Transverse colon (tissue), 4 donors: ENCODE data around the gene LRP1. TPM values are rescaled to one million over a fixed set of nuclear protein-coding genes. Genes with fewer than 3 reads are reported as not detected.

ENCODE experiments used
- DNase-seq: peaks from one replicate; pipeline ENCODE4 v3.0.0-alpha.2; 2019
- H3K27ac ChIP-seq, 4 donors: fragments of 200-600 bp; sonication (generic); 2 replicates each; pipeline ENCODE4 v1.5.1; 2016 to 2018; ENCODE audit warnings: inconsistent platforms in 4 of 4
- H3K27me3 ChIP-seq: fragments of 200-600 bp; sonication (generic); 2 replicates; pipeline ENCODE4 v1.5.1; 2017; ENCODE audit warnings: inconsistent platforms
- H3K36me3 ChIP-seq, 4 donors: fragments of 200-600 bp; sonication (generic); 2 replicates each; pipeline ENCODE4 v1.5.1; 2017 to 2019; ENCODE audit warnings: inconsistent platforms in 4 of 4
- H3K4me1 ChIP-seq, 4 donors: fragments of 200-600 bp; sonication (generic); 2 replicates each; pipeline ENCODE4 v1.5.1; 2017 to 2020; ENCODE audit warnings: inconsistent platforms in 4 of 4
- H3K4me3 ChIP-seq, 4 donors: fragments of 200-600 bp; sonication (generic); 1 replicate in 1 of 4; 2 replicates in 3 of 4; pipeline versions ENCODE4 v1.5.1 to v1.6.1; 2017 to 2019; ENCODE audit warnings: inconsistent platforms in 4 of 4
- H3K9me3 ChIP-seq, 2 donors: fragments of 200-600 bp; sonication (generic); 2 replicates each; pipeline ENCODE4 v1.5.1; 2017 to 2019; ENCODE audit warnings: inconsistent platforms in 2 of 2
- EP300 ChIP-seq: sonication (generic); formaldehyde crosslinking; IDR thresholded peaks from one replicate; pipeline ENCODE4 v1.6.1; 2017; ENCODE audit warnings: antibody characterized with exemption, low read depth
- POLR2A ChIP-seq: fragments of 450-650 bp; IDR thresholded peaks from one replicate; pipeline ENCODE4 v1.6.1; 2016; ENCODE audit warnings: antibody characterized with exemption, mild to moderate bottlenecking, moderate library complexity
- POLR2AphosphoS5 ChIP-seq, 3 donors: sonication (generic); formaldehyde crosslinking; IDR thresholded peaks; one replicate each; pipeline ENCODE4 v1.6.1; 2016; ENCODE audit warnings: antibody characterized with exemption in 3 of 3
- WGBS, 2 donors: methylation state at CpG; one replicate each; pipeline ENCODE4 v1.1.5; 2018; ENCODE audit warnings: low coverage in 1 of 2; 5-methylcytosine and 5-hydroxymethylcytosine counted together
- in situ Hi-C, 4 donors: fragments of 200-750 bp; cut with MboI; loops; one replicate each; pipeline versions ENCODE4 v1.15.0 to v1.15.1; 2017; ENCODE audit warnings: low sequenced_read_pairs in 3 of 4, low pct_ligation_motif_present in 1 of 4, low pct_unique_long_range_greater_than_20kb in 1 of 4
- intact Hi-C: fragments of 100-400 bp; cut with DNase I; formaldehyde crosslinking; loops from one replicate; pipeline ENCODE4 v1.15.1; 2023; ENCODE audit warnings: low total_unique reads
- total RNA-seq, 4 donors: library from RNA; depleted of rRNA; stranded (reverse); fragments of >200 nt; gene quantifications; one replicate each; pipeline ENCODE4 v1.1.0, GENCODE V29; 2016
- TF ChIP-seq, protein P1 (sequence below), 5 experiments: fragments of 200-600 bp in 3 of 5; fragments of 450-650 bp in 2 of 5; sonication (generic) in 3 of 5; IDR thresholded peaks; 1 replicate in 2 of 5; 2 replicates in 3 of 5; pipeline ENCODE4 v1.5.1; 2016 to 2017; ENCODE audit warnings: antibody characterized with exemption in 5 of 5, inconsistent platforms in 3 of 5, mild to moderate bottlenecking in 2 of 5, moderate library complexity in 1 of 5

LRP1 gene
- total RNA-seq, 4 donors from 2014 or later: 94.3 to 248 (median 199) TPM

DNA sequence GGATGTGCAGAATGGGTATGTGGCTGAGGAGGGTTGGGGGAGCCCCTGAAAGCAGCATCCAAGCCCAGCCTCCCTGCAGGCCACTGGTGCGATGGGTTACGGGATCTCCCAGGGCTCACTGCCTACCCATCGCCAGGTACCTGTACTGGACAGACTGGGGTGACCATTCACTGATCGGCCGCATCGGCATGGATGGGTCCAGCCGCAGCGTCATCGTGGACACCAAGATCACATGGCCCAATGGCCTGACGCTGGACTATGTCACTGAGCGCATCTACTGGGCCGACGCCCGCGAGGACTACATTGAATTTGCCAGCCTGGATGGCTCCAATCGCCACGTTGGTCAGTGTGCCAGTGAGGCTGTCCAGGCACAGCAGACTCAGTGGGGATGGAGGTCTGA, 70.0 kb downstream of the LRP1 start:
- intact Hi-C loops: no loop called here
- Histone ChIP-seq H3K9me3 (no peaks in the 10 kb centered on the region), H3K4me3 (no peak overlapping the region), H3K27me3 (no peaks in the 10 kb centered on the region), H3K4me1 (no peaks in the 10 kb centered on the region), H3K36me3 (peaks cover 0 to 65% (median 13%) of the 10 kb centered on the region in 4 donors), H3K27ac (no peak overlapping the region)
- in situ Hi-C loops: loop anchor here in 1 of 4 donors (25.0 kb wide), 1 partner anchor 436 kb away; the partner anchor contains the start of genes HSD17B6 and PRIM1
- WGBS, 2 donors: 90 to 100% methylated on average over 4 to 17 of the region's 17 CpGs
- no peak for TF ChIP-seq POLR2A
- no peak for TF ChIP-seq EP300
- TF ChIP-seq POLR2AphosphoS5 (IDR thresholded peaks at IDR 0.05): no peak
- TF ChIP-seq, protein P1, sequence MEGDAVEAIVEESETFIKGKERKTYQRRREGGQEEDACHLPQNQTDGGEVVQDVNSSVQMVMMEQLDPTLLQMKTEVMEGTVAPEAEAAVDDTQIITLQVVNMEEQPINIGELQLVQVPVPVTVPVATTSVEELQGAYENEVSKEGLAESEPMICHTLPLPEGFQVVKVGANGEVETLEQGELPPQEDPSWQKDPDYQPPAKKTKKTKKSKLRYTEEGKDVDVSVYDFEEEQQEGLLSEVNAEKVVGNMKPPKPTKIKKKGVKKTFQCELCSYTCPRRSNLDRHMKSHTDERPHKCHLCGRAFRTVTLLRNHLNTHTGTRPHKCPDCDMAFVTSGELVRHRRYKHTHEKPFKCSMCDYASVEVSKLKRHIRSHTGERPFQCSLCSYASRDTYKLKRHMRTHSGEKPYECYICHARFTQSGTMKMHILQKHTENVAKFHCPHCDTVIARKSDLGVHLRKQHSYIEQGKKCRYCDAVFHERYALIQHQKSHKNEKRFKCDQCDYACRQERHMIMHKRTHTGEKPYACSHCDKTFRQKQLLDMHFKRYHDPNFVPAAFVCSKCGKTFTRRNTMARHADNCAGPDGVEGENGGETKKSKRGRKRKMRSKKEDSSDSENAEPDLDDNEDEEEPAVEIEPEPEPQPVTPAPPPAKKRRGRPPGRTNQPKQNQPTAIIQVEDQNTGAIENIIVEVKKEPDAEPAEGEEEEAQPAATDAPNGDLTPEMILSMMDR (IDR thresholded peaks at IDR 0.05): no peak
- DNase-seq: no peak

DNA sequence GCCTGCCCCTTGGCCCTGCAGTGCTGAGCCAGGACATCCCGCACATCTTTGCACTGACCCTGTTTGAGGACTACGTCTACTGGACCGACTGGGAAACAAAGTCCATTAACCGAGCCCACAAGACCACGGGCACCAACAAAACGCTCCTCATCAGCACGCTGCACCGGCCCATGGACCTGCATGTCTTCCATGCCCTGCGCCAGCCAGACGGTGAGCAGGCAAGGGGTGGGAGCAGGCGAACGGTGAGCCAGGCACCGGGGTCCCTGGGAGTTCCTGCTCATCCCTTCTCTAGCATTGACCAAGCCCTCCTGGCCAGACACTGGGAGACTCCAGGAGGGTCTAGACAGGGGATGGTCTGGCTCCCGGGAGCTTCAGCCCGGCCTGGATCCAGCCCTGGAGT, 70.9 kb downstream of the LRP1 start:
- intact Hi-C loops: no loop called here
- Histone ChIP-seq H3K36me3 (peaks cover 0 to 66% (median 11%) of the 10 kb centered on the region in 4 donors), H3K4me3 (no peak overlapping the region), H3K27ac (no peak overlapping the region), H3K4me1 (no peaks in the 10 kb centered on the region), H3K9me3 (no peaks in the 10 kb centered on the region), H3K27me3 (no peaks in the 10 kb centered on the region)
- TF ChIP-seq, protein P1 (IDR thresholded peaks at IDR 0.05): no peak
- TF ChIP-seq POLR2A: no peak
- no peak for TF ChIP-seq POLR2AphosphoS5 (IDR thresholded peaks at IDR 0.05)
- no peak for TF ChIP-seq EP300
- 91% methylated on average over 14 of the region's 15 CpGs; no CpG with 5 or more reads in 1 of the 2 donors for WGBS, 2 donors
- in situ Hi-C loops: loop anchor here in 1 of 4 donors (25.0 kb wide), 1 partner anchor 437 kb away; the partner anchor contains the start of genes HSD17B6 and PRIM1
- no peak for DNase-seq

DNA sequence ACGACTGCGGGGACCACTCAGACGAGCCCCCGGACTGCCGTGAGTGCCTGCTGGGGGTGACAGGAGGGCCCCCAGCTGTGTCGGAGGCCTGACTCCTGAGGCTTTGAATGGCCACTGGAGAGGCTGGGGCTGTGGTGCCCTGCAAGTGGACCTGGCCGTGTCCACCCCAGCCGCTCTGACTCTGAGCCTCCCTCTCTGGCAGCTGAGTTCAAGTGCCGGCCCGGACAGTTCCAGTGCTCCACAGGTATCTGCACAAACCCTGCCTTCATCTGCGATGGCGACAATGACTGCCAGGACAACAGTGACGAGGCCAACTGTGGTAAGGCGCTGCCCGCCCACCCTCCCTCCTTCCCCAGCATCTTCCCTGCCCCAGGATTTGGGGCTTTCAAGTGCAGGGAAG, 72.2 kb downstream of the LRP1 start:
- peaks cover 0 to 62% (median 12%) of the 10 kb centered on the region in 4 donors for H3K36me3 ChIP-seq
- H3K4me1 ChIP-seq: no peaks in the 10 kb centered on the region
- WGBS, 2 donors: 94 to 100% methylated on average over 1 to 15 of the region's 15 CpGs
- no peaks in the 10 kb centered on the region for H3K9me3 ChIP-seq
- in situ Hi-C loops: no loop called here
- intact Hi-C loops: no loop called here
- H3K27ac ChIP-seq: no peak overlapping the region
- TF ChIP-seq POLR2A (no peak), EP300 (no peak), POLR2AphosphoS5 (IDR thresholded peaks at IDR 0.05) (no peak)
- TF ChIP-seq, protein P1 (IDR thresholded peaks at IDR 0.05): no peak
- no peak for DNase-seq
- H3K27me3 ChIP-seq: no peaks in the 10 kb centered on the region
- no peak overlapping the region for H3K4me3 ChIP-seq

DNA sequence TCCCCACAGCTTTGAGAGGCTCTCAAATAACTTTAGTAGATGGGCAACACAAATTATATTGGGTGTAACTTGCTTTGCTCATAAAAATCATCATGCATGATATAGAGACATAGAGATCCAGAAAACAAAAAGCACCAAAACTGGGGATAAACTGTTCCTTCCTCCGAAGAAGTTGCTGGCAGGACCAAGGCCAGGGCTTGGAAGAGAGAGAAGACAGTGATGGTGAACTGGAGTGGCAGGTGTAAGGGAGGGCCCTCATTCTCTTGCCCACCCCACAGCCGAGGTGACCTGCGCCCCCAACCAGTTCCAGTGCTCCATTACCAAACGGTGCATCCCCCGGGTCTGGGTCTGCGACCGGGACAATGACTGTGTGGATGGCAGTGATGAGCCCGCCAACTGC, 72.9 kb downstream of the LRP1 start:
- Histone ChIP-seq H3K27ac (no peak overlapping the region), H3K36me3 (peaks cover 0 to 66% (median 12%) of the 10 kb centered on the region in 4 donors), H3K27me3 (no peaks in the 10 kb centered on the region), H3K4me3 (no peak overlapping the region), H3K4me1 (no peaks in the 10 kb centered on the region), H3K9me3 (no peaks in the 10 kb centered on the region)
- intact Hi-C loops: no loop called here
- TF ChIP-seq POLR2A: no peak
- no peak for TF ChIP-seq POLR2AphosphoS5 (IDR thresholded peaks at IDR 0.05)
- DNase-seq: no peak
- WGBS, 2 donors: 92 to 100% methylated on average over 1 to 8 of the region's 8 CpGs
- in situ Hi-C loops: no loop called here

DNA sequence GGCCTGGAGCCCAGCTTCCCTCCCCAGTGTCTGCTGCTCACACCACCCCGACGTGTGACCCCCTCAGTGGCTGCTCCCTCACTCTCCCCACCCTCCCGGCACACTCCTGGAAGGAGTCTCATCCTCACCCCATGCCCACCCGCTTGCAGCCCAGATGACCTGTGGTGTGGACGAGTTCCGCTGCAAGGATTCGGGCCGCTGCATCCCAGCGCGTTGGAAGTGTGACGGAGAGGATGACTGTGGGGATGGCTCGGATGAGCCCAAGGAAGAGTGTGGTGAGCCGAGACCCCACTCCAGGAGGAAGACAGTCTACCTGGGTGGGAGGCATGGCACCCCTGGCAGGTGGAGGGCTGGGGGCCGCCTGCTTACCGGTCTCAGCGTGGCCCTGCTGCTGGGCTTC, 73.3 kb downstream of the LRP1 start:
- in situ Hi-C loops (no loop called here), intact Hi-C loops (no loop called here)
- H3K27me3 ChIP-seq: no peaks in the 10 kb centered on the region
- H3K4me1 ChIP-seq: no peaks in the 10 kb centered on the region
- H3K9me3 ChIP-seq: no peaks in the 10 kb centered on the region
- TF ChIP-seq EP300: no peak
- TF ChIP-seq POLR2A: no peak
- no peak for DNase-seq
- H3K27ac ChIP-seq: no peak overlapping the region
- peaks cover 0 to 70% (median 12%) of the 10 kb centered on the region in 4 donors for H3K36me3 ChIP-seq
- WGBS, 2 donors: 93% methylated on average over 12 of the region's 16 CpGs; no CpG with 5 or more reads in 1 of the 2 donors
- no peak overlapping the region for H3K4me3 ChIP-seq
